Peyer's patch (tissue), 4 donors: Measurements from ENCODE around the gene CORO7. TPM values are rescaled to one million over a fixed set of nuclear protein-coding genes. Genes with fewer than 3 reads are reported as not detected.
"Not testable (repeated sequence)": the region's sequence is repeated elsewhere in the genome, so short reads cannot be mapped to it uniquely, and the experiment has no call there.

ENCODE experiments used
- DNase-seq, 3 donors: peaks; one replicate each; pipeline ENCODE4 v3.0.0-alpha.2; 2017 to 2019
- H3K27ac ChIP-seq, 4 donors: fragments of 200-600 bp; sonication (generic); one replicate each; pipeline ENCODE4 v1.5.1; 2016 to 2019
- H3K27me3 ChIP-seq, 2 donors: fragments of 200-600 bp; sonication (generic); one replicate each; pipeline ENCODE4 v1.5.1; 2019
- H3K36me3 ChIP-seq, 3 donors: fragments of 200-600 bp; sonication (generic); one replicate each; pipeline ENCODE4 v1.5.1; 2016 to 2019
- H3K4me1 ChIP-seq, 4 donors: fragments of 200-600 bp; sonication (generic); one replicate each; pipeline ENCODE4 v1.5.1; 2016 to 2019
- H3K4me3 ChIP-seq, 4 donors: fragments of 200-600 bp; sonication (generic); 1 replicate in 3 of 4; 2 replicates in 1 of 4; pipeline ENCODE4 v1.5.1; 2016 to 2019; ENCODE audit warnings: mild to moderate bottlenecking in 1 of 4
- H3K9me3 ChIP-seq, 4 donors: fragments of 200-600 bp; sonication (generic); one replicate each; pipeline ENCODE4 v1.5.1; 2016 to 2019; ENCODE audit warnings: mild to moderate bottlenecking in 1 of 4
- CTCF ChIP-seq, 6 experiments: fragments of 450-650 bp in 4 of 6; fragments of 200-600 bp in 2 of 6; sonication (generic) in 1 of 6; IDR thresholded peaks; one replicate each; pipeline ENCODE4 v1.5.1; 2017 to 2019; ENCODE audit warnings: antibody characterized with exemption in 6 of 6, mild to moderate bottlenecking in 3 of 6, moderate library complexity in 1 of 6
- POLR2A ChIP-seq, 2 donors: fragments of 450-650 bp; IDR thresholded peaks; one replicate each; pipeline ENCODE4 v1.5.1; 2017; ENCODE audit warnings: antibody characterized with exemption in 2 of 2, mild to moderate bottlenecking in 2 of 2, moderate library complexity in 2 of 2
- total RNA-seq, 4 donors: library from RNA; depleted of rRNA; stranded (reverse); fragments of >200 nt; gene quantifications; one replicate each; pipeline ENCODE4 v1.1.0, GENCODE V29; 2016

The CORO7 gene
- total RNA-seq, 4 donors from 2014 or later, result 73.4 to 219 (median 110) TPM

GRCh38 chr16:4338125-4338582 is 78.2 kb downstream of the CORO7 start:
- H3K36me3 ChIP-seq, result peaks cover 0 to 25% (median 0%) of the 10 kb centered on the region in 3 donors
- TF ChIP-seq CTCF (IDR thresholded peaks at IDR 0.05) (no peak), POLR2A (IDR thresholded peaks at IDR 0.05) (no peak)

GRCh38 chr16:4337540-4338088 is 78.8 kb downstream of the CORO7 start:
- H3K4me3 ChIP-seq, result no peak overlapping the region
- H3K4me1 ChIP-seq, result no peaks in the 10 kb centered on the region
- no peak overlapping the region for H3K27ac ChIP-seq
- TF ChIP-seq POLR2A (IDR thresholded peaks at IDR 0.05) (no peak), CTCF (IDR thresholded peaks at IDR 0.05) (no peak)
- no peaks in the 10 kb centered on the region for H3K9me3 ChIP-seq
- peaks cover 0 to 25% (median 0%) of the 10 kb centered on the region in 3 donors for H3K36me3 ChIP-seq
- no peaks in the 10 kb centered on the region for H3K27me3 ChIP-seq
- no peak for DNase-seq

More at GRCh38 chr16:4338125-4338582, 78.2 kb downstream of the CORO7 start:
- Histone ChIP-seq H3K4me3 (no peak overlapping the region), H3K27me3 (no peaks in the 10 kb centered on the region), H3K9me3 (no peaks in the 10 kb centered on the region), H3K27ac (no peak overlapping the region), H3K4me1 (no peaks in the 10 kb centered on the region)
- no peak for DNase-seq

- Histone ChIP-seq H3K4me1 (no peaks in the 10 kb centered on the region), H3K27me3 (no peaks in the 10 kb centered on the region), H3K9me3 (no peaks in the 10 kb centered on the region), H3K4me3 (no peak overlapping the region), H3K27ac (no peak overlapping the region), H3K36me3 (peaks cover 0 to 25% (median 0%) of the 10 kb centered on the region in 3 donors)
- DNase-seq, result no peak
- TF ChIP-seq CTCF (IDR thresholded peaks at IDR 0.05) (no peak), POLR2A (IDR thresholded peaks at IDR 0.05) (no peak)
These were observed 79.5 kb downstream of the CORO7 start for GRCh38 chr16:4336701-4337539.

- peak in 1 of 3 donors; percentile 44 for DNase-seq
- H3K27me3 ChIP-seq, result no peaks in the 10 kb centered on the region
- H3K4me1 ChIP-seq, result no peaks in the 10 kb centered on the region
- H3K36me3 ChIP-seq, result peaks cover 0 to 10% (median 0%) of the 10 kb centered on the region in 3 donors
- H3K4me3 ChIP-seq, result no peak overlapping the region
- H3K27ac ChIP-seq, result no peak overlapping the region
- no peak for TF ChIP-seq CTCF (IDR thresholded peaks at IDR 0.05)
- TF ChIP-seq POLR2A (IDR thresholded peaks at IDR 0.05), result no peak
- H3K9me3 ChIP-seq, result no peaks in the 10 kb centered on the region
These were observed 81.5 kb downstream of the CORO7 start for GRCh38 chr16:4334724-4335495.

- H3K36me3 ChIP-seq, H3K9me3 ChIP-seq: not testable (repeated sequence)
These were observed 82.7 kb downstream of the CORO7 start for GRCh38 chr16:4333714-4334113.

More at GRCh38 chr16:4333714-4334113, 82.7 kb downstream of the CORO7 start:
- H3K4me1 ChIP-seq, H3K4me3 ChIP-seq, H3K27ac ChIP-seq, DNase-seq, H3K27me3 ChIP-seq: not testable (repeated sequence)
